Left ventricle myocardium superior (tissue), 1 donor: ENCODE results near the gene MCMBP. TPM values are rescaled to one million over a fixed set of nuclear protein-coding genes. Genes with fewer than 3 reads are reported as not detected.
"Not testable (repeated sequence)": the region's sequence is repeated elsewhere in the genome, so short reads cannot be mapped to it uniquely, and the experiment has no call there.

ENCODE experiments used
- ATAC-seq: fragments of 200-7000 bp; cut with Tn5 transposase; one replicate; pipeline ENCODE4 v1.9.1; 2020; ENCODE audit warnings: mild to moderate bottlenecking, moderate library complexity
- DNase-seq: peaks from one replicate; pipeline ENCODE4 v3.0.0-alpha.2; 2020
- intact Hi-C: fragments of 100-400 bp; cut with micrococcal nuclease; formaldehyde crosslinking; loops from one replicate; pipeline ENCODE4 v1.11.0; 2022
- total RNA-seq: library from RNA; stranded (reverse); fragmentation: NEBNext Ultra II Directional; extraction: Animal tissue kit (Norgen Biotek cat#: 25700); gene quantifications from one replicate; pipeline ENCODE4 v1.2.1, GENCODE V29; 2021
- donor health status: DM: no; HTN: yes; CAD: no; lungs with severe emphysema.

MCMBP gene
- total RNA-seq, 1 donor from 2014 or later, result 29.0 TPM

- ATAC-seq, DNase-seq, intact Hi-C loops: not testable (repeated sequence)
These were observed 13.4 kb upstream of the MCMBP start for GRCh38 chr10:119886070-119886469.

DNA sequence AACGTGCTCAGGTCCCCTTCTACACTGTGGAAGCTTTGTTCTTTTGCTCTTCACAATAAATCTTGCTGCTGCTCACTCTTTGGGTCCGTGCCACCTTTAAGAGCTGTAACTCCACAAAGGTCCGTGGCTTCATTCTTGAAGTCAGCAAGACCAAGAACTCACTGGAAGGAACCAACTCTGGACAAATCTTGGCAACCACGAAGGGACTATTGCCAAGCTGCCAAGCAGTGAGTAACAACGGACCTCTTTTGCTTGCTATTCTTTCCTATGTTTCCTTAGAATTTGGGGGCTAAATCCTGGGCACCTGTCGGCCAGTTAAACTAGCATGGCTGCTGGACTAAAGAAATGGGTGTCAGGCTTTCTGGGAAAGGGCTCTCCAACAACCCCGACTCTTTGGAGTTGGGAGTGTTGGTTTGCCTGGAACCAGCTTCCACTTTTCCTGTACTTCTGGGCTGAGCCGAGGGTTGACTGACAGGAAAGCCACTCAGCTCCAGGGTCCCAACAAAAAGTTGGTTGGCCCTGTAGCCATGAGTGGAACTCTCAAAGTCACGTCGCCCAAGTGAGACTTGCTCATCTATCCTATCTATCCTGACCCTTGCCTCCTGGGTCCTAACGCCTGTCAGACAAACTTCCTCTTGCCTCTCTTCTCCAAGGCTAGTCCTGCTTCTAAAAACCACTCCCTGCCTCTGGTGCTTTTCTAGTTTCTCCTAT, 11.4 kb upstream of the MCMBP start:
- intact Hi-C loops, ATAC-seq, DNase-seq: not testable (repeated sequence)

- intact Hi-C loops, result no loop called here
- DNase-seq, result no peak
- ATAC-seq, result no peak
These were observed 5.9 kb upstream of the MCMBP start for GRCh38 chr10:119878524-119878923.

GRCh38 chr10:119872860-119873681, 428 bp upstream of the MCMBP start:
- peak; percentile 95 for DNase-seq
- intact Hi-C loops, result no loop called here
- peak; percentile 99 for ATAC-seq

- ATAC-seq (peak; percentile 11), DNase-seq (peak; percentile 64)
- intact Hi-C loops, result no loop called here
These were observed 598 bp downstream of the MCMBP start for GRCh38 chr10:119871881-119872609.

DNA sequence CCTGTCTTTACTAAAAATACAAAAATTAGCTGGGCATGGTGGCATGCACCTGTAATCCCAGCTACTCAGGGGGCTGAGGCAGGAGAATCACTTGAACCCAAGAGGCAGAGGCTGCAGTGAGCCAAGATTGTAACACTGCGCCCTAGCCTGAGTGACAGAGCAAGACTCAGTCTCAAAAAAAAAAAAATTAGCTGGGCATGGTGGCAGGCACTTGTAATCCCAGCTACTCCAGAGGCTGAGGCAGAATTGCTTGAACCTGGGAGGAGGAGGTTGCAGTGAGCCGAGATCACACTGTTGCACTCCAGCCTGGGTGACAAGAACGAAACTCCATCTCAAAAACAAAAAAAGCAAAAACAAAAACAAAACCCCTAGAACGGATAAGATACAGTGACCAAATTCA, 3.2 kb downstream of the MCMBP start:
- intact Hi-C loops, ATAC-seq, DNase-seq: not testable (repeated sequence)

DNA sequence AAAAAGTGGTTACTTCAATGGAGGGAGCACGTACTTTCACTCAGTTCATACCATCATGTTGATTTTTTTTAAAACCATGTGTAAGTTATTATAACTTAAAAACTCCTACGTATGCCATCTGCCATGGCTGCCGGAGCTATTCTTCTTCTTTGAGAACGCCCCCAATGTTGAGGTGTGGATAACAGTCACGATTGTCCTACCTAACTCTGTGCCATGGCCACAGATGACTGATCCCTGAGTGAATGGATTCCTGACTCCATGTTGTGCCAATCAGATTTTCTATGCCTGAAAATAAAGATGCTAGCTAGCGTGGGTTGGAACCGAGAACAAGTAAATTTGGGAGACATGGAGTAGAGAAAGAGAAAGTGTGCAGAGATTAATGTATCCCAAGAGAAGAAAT, 5.3 kb downstream of the MCMBP start:
- no peak for ATAC-seq
- no peak for DNase-seq
- intact Hi-C loops, result no loop called here

DNA sequence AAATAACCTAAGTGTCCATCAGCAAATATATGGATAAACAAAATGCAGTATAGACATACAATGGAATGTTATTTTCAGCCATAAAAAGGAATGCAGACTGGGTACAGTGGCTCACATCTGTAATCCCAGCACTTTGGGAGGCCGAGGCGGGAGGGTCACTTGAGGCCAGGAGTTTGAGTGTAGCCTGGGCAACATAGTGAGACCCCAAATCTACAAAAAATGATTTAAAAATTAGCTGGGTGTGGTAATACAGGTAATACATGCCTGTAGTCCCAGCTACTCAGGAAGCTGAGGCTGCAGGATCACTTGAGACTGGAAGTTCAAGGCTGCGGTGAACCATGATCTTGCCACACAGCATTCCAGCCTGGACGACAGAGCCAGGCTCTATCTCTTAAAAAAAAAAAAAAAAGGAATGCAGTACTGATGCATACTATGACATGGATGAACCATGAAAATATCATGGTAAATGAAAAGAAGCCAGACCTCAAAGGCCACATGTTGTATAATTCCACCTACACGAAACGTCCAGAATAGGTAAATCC, 6.9 kb downstream of the MCMBP start:
- no peak for DNase-seq
- no peak for ATAC-seq
- intact Hi-C loops, result no loop called here

GRCh38 chr10:119863951-119864565, 8.6 kb downstream of the MCMBP start:
- intact Hi-C loops, result no loop called here
- ATAC-seq (no peak), DNase-seq (no peak)

- no peak for DNase-seq
- no peak for ATAC-seq
- intact Hi-C loops, result no loop called here
These were observed 10.1 kb downstream of the MCMBP start for GRCh38 chr10:119862524-119862923.

GRCh38 chr10:119860866-119861607, 11.6 kb downstream of the MCMBP start:
- ATAC-seq, result no peak
- intact Hi-C loops, result no loop called here
- no peak for DNase-seq

GRCh38 chr10:119859420-119860258, 13.0 kb downstream of the MCMBP start:
- DNase-seq (no peak), ATAC-seq (no peak)
- intact Hi-C loops, result loop anchor here (10.0 kb wide), 2 partner anchors 105 to 255 kb away; no protein-coding TSS in a partner anchor

DNA sequence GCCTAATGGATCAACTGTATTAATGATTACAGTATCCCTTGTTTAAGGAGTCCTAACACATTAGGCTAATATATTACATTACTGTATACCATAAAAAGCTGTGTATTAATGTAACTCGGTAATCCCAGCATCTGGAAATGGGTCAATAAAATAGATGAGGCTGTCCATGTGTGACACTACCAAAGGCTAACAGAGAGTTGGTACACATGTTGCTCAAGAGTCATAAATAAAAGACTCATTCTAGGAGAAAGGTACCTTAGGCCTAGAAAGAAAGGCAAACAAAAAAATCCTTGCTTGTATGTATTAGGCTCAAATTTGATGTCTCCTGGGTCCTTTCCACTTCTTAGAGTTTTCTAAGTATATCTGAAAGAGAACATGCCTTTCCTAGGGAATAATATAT, 14.6 kb downstream of the MCMBP start:
- intact Hi-C loops, result loop anchor here (10.0 kb wide), 2 partner anchors 103 to 253 kb away; no protein-coding TSS in a partner anchor
- no peak for DNase-seq
- no peak for ATAC-seq

- no peak for DNase-seq
- ATAC-seq, result no peak
- intact Hi-C loops, result loop anchor here (10.0 kb wide), 2 partner anchors 99 to 249 kb away; no protein-coding TSS in a partner anchor
These were observed 19.1 kb downstream of the MCMBP start for GRCh38 chr10:119853574-119853973.

- DNase-seq, result no peak
- intact Hi-C loops, result loop anchor here (10.0 kb wide), 2 partner anchors 98 to 248 kb away; no protein-coding TSS in a partner anchor
- ATAC-seq, result no peak
These were observed 19.8 kb downstream of the MCMBP start for GRCh38 chr10:119852822-119853221.

DNA sequence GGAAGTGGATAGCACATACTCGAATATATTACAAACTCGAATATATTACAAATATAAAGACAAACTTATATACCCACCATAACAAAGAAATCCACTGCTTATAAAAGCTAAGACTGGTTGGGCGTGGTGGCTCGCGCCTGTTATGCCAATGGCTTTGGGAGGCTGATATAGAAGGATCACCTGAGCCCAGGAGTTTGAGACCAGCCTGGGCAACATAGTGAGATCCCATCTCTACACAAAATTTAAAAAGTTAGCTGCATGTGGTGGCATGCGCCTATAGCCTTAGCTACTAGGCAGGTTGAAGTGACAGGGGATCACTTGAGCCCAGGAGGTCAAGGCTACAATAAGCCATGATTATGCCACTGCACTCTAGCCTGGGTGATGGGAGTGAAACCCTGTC, 20.4 kb downstream of the MCMBP start:
- ATAC-seq (no peak), DNase-seq (no peak)
- intact Hi-C loops, result loop anchor here (10.0 kb wide), 2 partner anchors 97 to 247 kb away; no protein-coding TSS in a partner anchor

GRCh38 chr10:119849944-119850343, 22.7 kb downstream of the MCMBP start:
- DNase-seq (no peak), ATAC-seq (no peak)
- intact Hi-C loops, result loop anchor here (10.0 kb wide), 2 partner anchors 95 to 245 kb away; no protein-coding TSS in a partner anchor
